ENCODE measurements around the gene KCNJ10. TPM values are rescaled to one million over a fixed set of nuclear protein-coding genes. Genes with fewer than 3 reads are reported as not detected.

The KCNJ10 gene
- total RNA-seq, 2 donors from 2014 or later: 0.29 TPM; not detected in 1

DNA sequence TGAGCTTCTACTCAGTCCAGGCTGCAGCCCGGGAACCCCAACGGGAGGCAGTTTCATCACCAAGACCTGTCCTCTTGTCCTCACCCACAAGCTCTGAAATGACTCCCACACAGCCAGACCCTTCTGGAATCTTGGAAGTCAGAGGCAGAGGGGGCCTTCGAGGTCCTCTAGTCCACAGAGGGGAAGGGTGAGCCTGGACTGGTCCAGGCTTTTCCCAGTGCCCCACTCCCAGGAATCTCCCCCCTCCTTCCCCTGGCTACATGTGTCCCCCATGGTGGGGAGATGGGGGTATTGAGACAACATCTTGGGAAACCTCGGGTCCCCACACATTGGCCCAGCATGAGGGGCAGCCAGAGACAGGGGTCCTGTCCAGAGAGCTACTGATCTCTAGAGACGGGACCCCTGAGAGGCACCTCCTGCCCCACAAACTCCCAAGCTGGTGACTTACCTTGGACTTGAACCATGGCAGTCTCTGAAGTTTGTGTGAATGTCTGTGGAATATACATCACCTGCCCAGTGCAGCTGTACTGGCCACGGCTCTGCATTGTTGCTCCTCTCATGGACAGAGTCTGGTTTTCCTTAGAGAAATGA, 96.5 kb downstream of the KCNJ10 start:
- intact Hi-C loops (cut with DNase I): no loop called here
- Histone ChIP-seq H3K4me3 (no peak overlapping the region), H3K27me3 (no peaks in the 10 kb centered on the region), H3K9me3 (no peaks in the 10 kb centered on the region), H3K4me1 (peaks cover 2% of the 10 kb centered on the region), H3K9ac (ENCODE audit: low read depth in 2 of 2, low read length in 2 of 2) (no peak overlapping the region), H3K36me3 (no peaks in the 10 kb centered on the region), H3K27ac (no peak overlapping the region)
- TF ChIP-seq, protein P1, sequence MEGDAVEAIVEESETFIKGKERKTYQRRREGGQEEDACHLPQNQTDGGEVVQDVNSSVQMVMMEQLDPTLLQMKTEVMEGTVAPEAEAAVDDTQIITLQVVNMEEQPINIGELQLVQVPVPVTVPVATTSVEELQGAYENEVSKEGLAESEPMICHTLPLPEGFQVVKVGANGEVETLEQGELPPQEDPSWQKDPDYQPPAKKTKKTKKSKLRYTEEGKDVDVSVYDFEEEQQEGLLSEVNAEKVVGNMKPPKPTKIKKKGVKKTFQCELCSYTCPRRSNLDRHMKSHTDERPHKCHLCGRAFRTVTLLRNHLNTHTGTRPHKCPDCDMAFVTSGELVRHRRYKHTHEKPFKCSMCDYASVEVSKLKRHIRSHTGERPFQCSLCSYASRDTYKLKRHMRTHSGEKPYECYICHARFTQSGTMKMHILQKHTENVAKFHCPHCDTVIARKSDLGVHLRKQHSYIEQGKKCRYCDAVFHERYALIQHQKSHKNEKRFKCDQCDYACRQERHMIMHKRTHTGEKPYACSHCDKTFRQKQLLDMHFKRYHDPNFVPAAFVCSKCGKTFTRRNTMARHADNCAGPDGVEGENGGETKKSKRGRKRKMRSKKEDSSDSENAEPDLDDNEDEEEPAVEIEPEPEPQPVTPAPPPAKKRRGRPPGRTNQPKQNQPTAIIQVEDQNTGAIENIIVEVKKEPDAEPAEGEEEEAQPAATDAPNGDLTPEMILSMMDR (IDR thresholded peaks at IDR 0.05): no peak
- DNase-seq: no peak

DNA sequence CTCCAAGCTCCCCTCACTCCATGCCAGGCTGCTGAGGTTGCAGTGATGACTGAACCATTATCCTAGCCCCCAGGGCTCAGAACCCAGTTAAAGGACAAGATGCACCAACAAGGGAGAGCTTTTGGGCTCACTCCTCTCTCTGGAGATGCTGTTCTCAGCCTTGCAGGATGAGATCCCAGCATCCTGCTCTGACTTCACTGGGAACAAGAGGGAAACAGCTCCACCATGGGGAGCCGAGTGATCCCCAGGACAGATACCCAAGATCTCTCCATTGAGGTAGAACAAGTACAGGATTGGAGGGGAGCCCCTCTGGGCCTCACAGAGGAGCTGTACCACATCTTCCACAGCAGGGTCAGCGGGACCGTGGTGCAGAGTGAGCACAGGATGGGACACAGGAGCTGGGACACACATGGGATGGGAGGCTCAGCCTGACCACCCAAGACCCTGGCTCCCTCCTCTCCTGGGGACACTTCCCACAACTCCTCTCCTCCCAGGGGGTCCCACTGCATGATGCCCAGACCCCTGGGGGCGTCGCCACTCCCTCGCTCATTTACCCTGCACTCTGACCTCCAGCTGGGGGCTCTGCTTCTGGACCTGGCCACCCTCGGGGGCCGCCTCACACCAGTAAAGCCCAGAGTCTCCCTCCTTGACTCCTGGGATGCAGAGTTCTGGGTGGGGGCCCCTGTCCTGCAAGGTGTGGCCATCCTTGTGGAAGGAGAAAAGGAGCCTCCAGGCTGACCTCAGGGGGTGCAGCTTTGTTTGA, 97.3 kb downstream of the KCNJ10 start:
- intact Hi-C loops (cut with DNase I): no loop called here
- H3K27ac ChIP-seq: no peak overlapping the region
- H3K4me3 ChIP-seq: no peak overlapping the region
- no peaks in the 10 kb centered on the region for H3K9me3 ChIP-seq
- no peaks in the 10 kb centered on the region for H3K27me3 ChIP-seq
- no peak overlapping the region for H3K9ac ChIP-seq (ENCODE audit: low read depth in 2 of 2, low read length in 2 of 2)
- no peak for DNase-seq
- TF ChIP-seq, protein P1 (IDR thresholded peaks at IDR 0.05): no peak
- H3K4me1 ChIP-seq: peaks cover 2% of the 10 kb centered on the region
- H3K36me3 ChIP-seq: no peaks in the 10 kb centered on the region

DNA sequence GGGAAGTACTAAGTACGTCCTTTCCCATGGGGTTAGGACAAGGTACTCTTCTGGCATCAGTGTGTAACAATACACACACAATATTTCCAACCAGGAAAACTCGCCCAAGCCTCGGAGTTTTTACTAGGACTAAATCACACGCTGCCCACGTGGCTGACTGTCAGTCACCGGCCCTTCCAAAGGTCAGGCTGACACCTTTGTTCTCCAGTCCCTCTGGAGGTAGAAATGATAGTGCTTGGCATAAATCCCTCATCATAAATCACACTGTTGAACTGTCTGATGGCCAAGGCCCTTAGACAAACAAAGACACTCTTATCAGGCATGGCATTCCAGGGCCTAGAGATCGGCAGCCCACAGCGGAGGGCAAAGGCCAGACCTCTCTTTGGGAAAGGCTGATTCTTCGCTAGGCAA, 99.0 kb downstream of the KCNJ10 start:
- peak; percentile 93 for DNase-seq
- no peak overlapping the region for H3K4me3 ChIP-seq
- H3K9me3 ChIP-seq: no peaks in the 10 kb centered on the region
- intact Hi-C loops (cut with DNase I): no loop called here
- peak overlapping the region in 1 of 2 donors; percentile 22 for H3K9ac ChIP-seq (ENCODE audit: low read depth in 2 of 2, low read length in 2 of 2)
- H3K27me3 ChIP-seq: no peaks in the 10 kb centered on the region
- TF ChIP-seq, protein P1 (IDR thresholded peaks at IDR 0.05): peak; percentile 24
- peak overlapping the region; percentile 41 for H3K27ac ChIP-seq
- H3K4me1 ChIP-seq: peaks cover 2% of the 10 kb centered on the region
- H3K36me3 ChIP-seq: no peaks in the 10 kb centered on the region

DNA sequence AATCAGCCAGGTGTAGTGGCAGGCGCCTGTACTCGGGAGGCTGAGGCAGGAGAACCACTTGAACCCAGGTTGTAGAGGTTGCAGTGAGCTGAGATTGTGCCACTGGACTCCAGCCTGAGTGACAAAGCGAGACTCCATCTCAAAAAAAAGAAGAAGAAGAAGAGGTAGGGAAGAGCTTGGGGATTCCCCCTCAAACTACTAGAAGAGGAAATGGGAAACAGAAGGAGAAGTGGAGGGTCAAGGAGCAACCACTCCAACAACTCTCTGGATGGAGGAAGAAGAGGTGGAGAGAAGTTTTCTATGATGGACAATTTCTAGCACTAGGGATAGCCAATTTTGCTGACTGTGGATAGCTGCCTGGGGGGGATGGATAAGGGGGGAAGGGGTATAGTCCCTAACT, 101.1 kb downstream of the KCNJ10 start:
- DNase-seq: no peak
- H3K9ac ChIP-seq (ENCODE audit: low read depth in 2 of 2, low read length in 2 of 2): no peak overlapping the region
- peaks cover 2% of the 10 kb centered on the region for H3K4me1 ChIP-seq
- no peaks in the 10 kb centered on the region for H3K27me3 ChIP-seq
- H3K27ac ChIP-seq: no peak overlapping the region
- H3K36me3 ChIP-seq: no peaks in the 10 kb centered on the region
- no peak overlapping the region for H3K4me3 ChIP-seq
- H3K9me3 ChIP-seq: no peaks in the 10 kb centered on the region
- TF ChIP-seq, protein P1 (IDR thresholded peaks at IDR 0.05): no peak
- intact Hi-C loops (cut with DNase I): no loop called here

DNA sequence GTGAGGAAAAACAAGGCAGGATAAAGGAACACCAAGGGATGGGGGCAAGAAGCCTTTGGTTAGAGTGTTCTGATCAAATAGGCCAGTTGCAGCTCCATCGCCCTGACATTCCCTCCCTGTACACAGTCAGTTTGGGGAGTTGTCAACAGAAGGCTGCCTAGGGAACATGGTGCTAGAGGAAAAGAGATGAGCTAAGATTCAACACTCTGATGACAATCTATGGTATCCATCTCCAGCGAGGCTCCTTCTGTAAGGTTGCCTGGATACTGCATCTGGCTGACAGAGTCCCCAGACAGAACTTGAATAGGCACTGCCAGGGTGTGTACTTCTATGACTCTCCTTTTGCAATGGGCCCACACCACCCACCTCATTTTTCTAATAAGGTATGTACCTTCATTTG, 104.7 kb downstream of the KCNJ10 start:
- intact Hi-C loops (cut with DNase I): no loop called here
- Histone ChIP-seq H3K4me3 (no peak overlapping the region), H3K27me3 (no peaks in the 10 kb centered on the region), H3K27ac (no peak overlapping the region), H3K9ac (ENCODE audit: low read depth in 2 of 2, low read length in 2 of 2) (no peak overlapping the region), H3K9me3 (no peaks in the 10 kb centered on the region), H3K36me3 (no peaks in the 10 kb centered on the region), H3K4me1 (no peaks in the 10 kb centered on the region)
- no peak for DNase-seq
- TF ChIP-seq, protein P1 (IDR thresholded peaks at IDR 0.05): no peak

Data from colonic mucosa (tissue), 4 donors.